ENCODE results near the gene MAST4.

GRCh38 chr5:67042176-67043003 is 446.2 kb downstream of the MAST4 start:
- TF ChIP-seq POLR2A (IDR thresholded peaks at IDR 0.05) (no peak), CTCF (IDR thresholded peaks at IDR 0.05) (no peak)

All from esophagus squamous epithelium (tissue), 4 donors.